Mesenchymal stem cell (in vitro differentiated cells and primary cell): Measurements from ENCODE around the gene ERP44.
"Not testable (repeated sequence)": the region's sequence is repeated elsewhere in the genome, so short reads cannot be mapped to it uniquely, and the experiment has no call there.

Source experiments
- DNase-seq: peaks from one replicate; pipeline ENCODE4 v3.0.0-alpha.2; 2013
- H2AFZ ChIP-seq: one replicate; pipeline ENCODE4 v1.6.1; 2013; ENCODE audit warnings: low read depth, mild to moderate bottlenecking, control low read depth, inconsistent platforms, low read length, moderate library complexity
- H2AK5ac ChIP-seq: 2 replicates; pipeline ENCODE4 v1.6.1; 2013; ENCODE audit warnings: low read length, moderate library complexity, mild to moderate bottlenecking, inconsistent platforms; ENCODE audit not compliant: severe bottlenecking
- H2BK120ac ChIP-seq: one replicate; pipeline ENCODE4 v1.6.1; 2013; ENCODE audit warnings: low read depth, mild to moderate bottlenecking, inconsistent platforms, low read length, moderate library complexity
- H2BK12ac ChIP-seq, 2 experiments: one replicate each; pipeline ENCODE4 v1.6.1; 2013; ENCODE audit warnings: inconsistent platforms in 2 of 2, low read length in 2 of 2, mild to moderate bottlenecking in 2 of 2, moderate library complexity in 2 of 2, control low read depth in 1 of 2
- H2BK15ac ChIP-seq: one replicate; pipeline ENCODE4 v1.6.1; 2013; ENCODE audit warnings: mild to moderate bottlenecking, low read depth, inconsistent platforms; ENCODE audit not compliant: poor library complexity, severe bottlenecking
- H2BK5ac ChIP-seq: 2 replicates; pipeline ENCODE4 v1.6.1; 2013; ENCODE audit warnings: low read depth, mild to moderate bottlenecking, low read length, control low read depth, inconsistent platforms; ENCODE audit not compliant: poor library complexity, severe bottlenecking
- H3K14ac ChIP-seq, 2 experiments: one replicate each; pipeline ENCODE4 v1.6.1; 2013; ENCODE audit warnings: inconsistent platforms in 2 of 2, low read length in 2 of 2, control low read depth in 1 of 2, mild to moderate bottlenecking in 1 of 2, moderate library complexity in 1 of 2
- H3K18ac ChIP-seq, 2 experiments: one replicate each; pipeline ENCODE4 v1.6.1; 2013; ENCODE audit warnings: inconsistent platforms in 2 of 2, low read length in 2 of 2, control low read depth in 1 of 2, low read depth in 1 of 2, mild to moderate bottlenecking in 1 of 2
- H3K23ac ChIP-seq, 2 experiments: one replicate each; pipeline ENCODE4 v1.6.1; 2013; ENCODE audit warnings: inconsistent platforms in 2 of 2, low read length in 2 of 2, mild to moderate bottlenecking in 2 of 2, moderate library complexity in 2 of 2, control low read depth in 1 of 2
- H3K27ac ChIP-seq: 2 replicates; pipeline ENCODE4 v1.5.1; 2013; ENCODE audit warnings: mild to moderate bottlenecking, moderate library complexity, low read length, control low read depth, inconsistent platforms; ENCODE audit not compliant: poor library complexity, severe bottlenecking
- H3K27me3 ChIP-seq, 2 experiments: 2 replicates each; pipeline versions ENCODE4 v1.6.1 to v1.7.0; 2013; ENCODE audit warnings: low read length in 2 of 2, mild to moderate bottlenecking in 2 of 2, moderate library complexity in 2 of 2, control low read depth in 1 of 2, inconsistent platforms in 1 of 2; ENCODE audit not compliant: control insufficient read depth in 1 of 2, insufficient read depth in 1 of 2
- H3K36me3 ChIP-seq, 2 experiments: 2 replicates each; pipeline versions ENCODE4 v1.6.1 to v1.7.0; 2013; ENCODE audit warnings: low read length in 2 of 2, control low read depth in 1 of 2, inconsistent platforms in 1 of 2, low read depth in 1 of 2, mild to moderate bottlenecking in 1 of 2; ENCODE audit not compliant: insufficient read depth in 2 of 2, control insufficient read depth in 1 of 2
- H3K4ac ChIP-seq, 2 experiments: one replicate each; pipeline ENCODE4 v1.6.1; 2013; ENCODE audit warnings: inconsistent platforms in 2 of 2, low read length in 2 of 2, mild to moderate bottlenecking in 2 of 2, moderate library complexity in 2 of 2, control low read depth in 1 of 2, low read depth in 1 of 2
- H3K4me1 ChIP-seq: 2 replicates; pipeline ENCODE4 v1.6.1; 2013; ENCODE audit warnings: low read depth, low read length, control low read depth; ENCODE audit not compliant: control insufficient read depth, insufficient read depth
- H3K4me2 ChIP-seq: 2 replicates; pipeline ENCODE4 v1.6.1; 2013; ENCODE audit warnings: low read length, mild to moderate bottlenecking, inconsistent platforms; ENCODE audit not compliant: poor library complexity, severe bottlenecking
- H3K4me3 ChIP-seq, 2 experiments: 2 replicates each; pipeline versions ENCODE4 v1.5.1 to v1.7.0; 2013; ENCODE audit warnings: low read length in 2 of 2, mild to moderate bottlenecking in 2 of 2, control low read depth in 1 of 2, low read depth in 1 of 2; ENCODE audit not compliant: insufficient read depth in 1 of 2
- H3K79me1 ChIP-seq: replicated peaks from 2 replicates; pipeline ENCODE4 v1.6.1; 2013; ENCODE audit warnings: mild to moderate bottlenecking, control low read depth, low read length, inconsistent platforms; ENCODE audit not compliant: poor library complexity, severe bottlenecking
- H3K9ac ChIP-seq: 2 replicates; pipeline ENCODE4 v1.7.0; 2013; ENCODE audit warnings: mild to moderate bottlenecking, low read length, moderate library complexity
- H3K9me3 ChIP-seq: 2 replicates; pipeline ENCODE4 v1.7.0; 2013; ENCODE audit warnings: mild to moderate bottlenecking, low read length; ENCODE audit not compliant: control insufficient read depth
- H4K8ac ChIP-seq: one replicate; pipeline ENCODE4 v1.6.1; 2013; ENCODE audit warnings: inconsistent platforms, mild to moderate bottlenecking, low read length, moderate library complexity
- H4K91ac ChIP-seq: one replicate; pipeline ENCODE4 v1.6.1; 2013; ENCODE audit warnings: mild to moderate bottlenecking, low read length, inconsistent platforms
- WGBS: methylation state at CpG from one replicate; pipeline ENCODE4 v1.1.7; 2013; ENCODE audit warnings: mixed read lengths; 5-methylcytosine and 5-hydroxymethylcytosine counted together

The ERP44 gene

GRCh38 chr9:100062683-100063082 lies 36.1 kb downstream of the ERP44 start:
- H2AFZ ChIP-seq, H2AK5ac ChIP-seq, H2BK120ac ChIP-seq, H3K9ac ChIP-seq, DNase-seq, H3K18ac ChIP-seq, H3K14ac ChIP-seq, H3K4me1 ChIP-seq, H3K27me3 ChIP-seq, H3K4ac ChIP-seq, H2BK15ac ChIP-seq, H3K9me3 ChIP-seq, H4K8ac ChIP-seq, H3K4me2 ChIP-seq, H3K4me3 ChIP-seq, H2BK5ac ChIP-seq, H2BK12ac ChIP-seq, H4K91ac ChIP-seq, H3K27ac ChIP-seq, H3K23ac ChIP-seq: not testable (repeated sequence)
- H3K79me1 ChIP-seq: peaks cover 12% of the 10 kb centered on the region
- peaks cover 0 to 16% of the 10 kb centered on the region in 2 experiments for H3K36me3 ChIP-seq
- no CpG with 5 or more reads among the region's 1 CpG for WGBS

- no peak overlapping the region for H3K23ac ChIP-seq
- no peak overlapping the region for H2AFZ ChIP-seq
- H3K4ac ChIP-seq: no peak overlapping the region
- H3K9ac ChIP-seq: no peak overlapping the region
- no peak overlapping the region for H4K91ac ChIP-seq
- peaks cover 1% of the 10 kb centered on the region for H3K4me1 ChIP-seq
- peaks cover 12% of the 10 kb centered on the region for H3K79me1 ChIP-seq
- H3K18ac ChIP-seq: no peak overlapping the region
- no peak overlapping the region for H3K4me3 ChIP-seq
- H3K4me2 ChIP-seq: no peak overlapping the region
- no peak overlapping the region for H4K8ac ChIP-seq
- H2BK5ac ChIP-seq: no peak overlapping the region
- no peak overlapping the region for H3K27ac ChIP-seq
- H3K36me3 ChIP-seq: peaks cover 0 to 39% of the 10 kb centered on the region in 2 experiments
- H2BK12ac ChIP-seq: no peak overlapping the region
- H2BK15ac ChIP-seq: no peak overlapping the region
- H2AK5ac ChIP-seq: no peak overlapping the region
- no peak overlapping the region for H2BK120ac ChIP-seq
- no peaks in the 10 kb centered on the region for H3K27me3 ChIP-seq
- 98% methylated on average over 3 of the region's 4 CpGs for WGBS
- H3K14ac ChIP-seq: no peak overlapping the region
- H3K9me3 ChIP-seq: no peaks in the 10 kb centered on the region
- no peak for DNase-seq
Observed at GRCh38 chr9:100058699-100059579, 39.9 kb downstream of the ERP44 start.

- Histone ChIP-seq H3K27me3 (no peaks in the 10 kb centered on the region), H2AFZ (no peak overlapping the region), H4K8ac (no peak overlapping the region), H2BK5ac (no peak overlapping the region), H2BK12ac (no peak overlapping the region), H2BK120ac (no peak overlapping the region), H3K4me3 (no peak overlapping the region), H3K18ac (no peak overlapping the region), H3K14ac (no peak overlapping the region), H3K79me1 (peaks cover 11% of the 10 kb centered on the region), H2AK5ac (no peak overlapping the region), H3K9me3 (no peaks in the 10 kb centered on the region), H2BK15ac (no peak overlapping the region), H3K36me3 (peaks cover 0 to 39% of the 10 kb centered on the region in 2 experiments), H3K4ac (no peak overlapping the region), H3K9ac (no peak overlapping the region), H4K91ac (no peak overlapping the region), H3K4me2 (no peak overlapping the region), H3K23ac (no peak overlapping the region), H3K4me1 (peaks cover under 1% of the 10 kb centered on the region), H3K27ac (no peak overlapping the region)
- DNase-seq: no peak
Observed at GRCh38 chr9:100057624-100058023, 41.2 kb downstream of the ERP44 start.

GRCh38 chr9:100056561-100056960 lies 42.2 kb downstream of the ERP44 start:
- H2BK12ac ChIP-seq: no peak overlapping the region
- H3K27ac ChIP-seq: no peak overlapping the region
- no peak overlapping the region for H3K4me3 ChIP-seq
- no peak overlapping the region for H4K8ac ChIP-seq
- H4K91ac ChIP-seq: no peak overlapping the region
- no peak overlapping the region for H3K9ac ChIP-seq
- no peak overlapping the region for H3K14ac ChIP-seq
- no peak overlapping the region for H3K4ac ChIP-seq
- WGBS: 97% methylated on average over 2 of the region's 2 CpGs
- DNase-seq: no peak
- H3K4me1 ChIP-seq: no peaks in the 10 kb centered on the region
- H2BK5ac ChIP-seq: no peak overlapping the region
- peaks cover 0 to 48% of the 10 kb centered on the region in 2 experiments for H3K36me3 ChIP-seq
- H3K9me3 ChIP-seq: no peaks in the 10 kb centered on the region
- no peaks in the 10 kb centered on the region for H3K27me3 ChIP-seq
- peaks cover 8% of the 10 kb centered on the region for H3K79me1 ChIP-seq
- no peak overlapping the region for H2AFZ ChIP-seq
- H2BK120ac ChIP-seq: no peak overlapping the region
- no peak overlapping the region for H2AK5ac ChIP-seq
- no peak overlapping the region for H3K23ac ChIP-seq
- no peak overlapping the region for H3K4me2 ChIP-seq
- no peak overlapping the region for H2BK15ac ChIP-seq
- H3K18ac ChIP-seq: no peak overlapping the region
